Endodermal cell (in vitro differentiated cells): Measurements from ENCODE around the gene FTSJ1. TPM values are rescaled to one million over a fixed set of nuclear protein-coding genes. Genes with fewer than 3 reads are reported as not detected.
"Not testable (repeated sequence)": the region's sequence is repeated elsewhere in the genome, so short reads cannot be mapped to it uniquely, and the experiment has no call there.

Source experiments
- DNase-seq: peaks from one replicate; pipeline ENCODE4 v3.0.0-alpha.2; 2017
- H3K27ac ChIP-seq: 2 replicates; pipeline ENCODE4 v1.5.1; 2013; ENCODE audit warnings: mild to moderate bottlenecking, low read depth, low read length, moderate library complexity
- H3K27me3 ChIP-seq: 2 replicates; pipeline ENCODE4 v1.6.1; 2013; ENCODE audit warnings: mild to moderate bottlenecking, low read length, moderate library complexity; ENCODE audit not compliant: insufficient read depth, control insufficient read depth, poor library complexity, severe bottlenecking
- H3K36me3 ChIP-seq: 2 replicates; pipeline ENCODE4 v1.7.0; 2013; ENCODE audit warnings: mild to moderate bottlenecking, low read length, moderate library complexity; ENCODE audit not compliant: control insufficient read depth, insufficient read depth
- H3K4me1 ChIP-seq: one replicate; pipeline ENCODE4 v1.7.0; 2013; ENCODE audit warnings: low read length; ENCODE audit not compliant: control insufficient read depth, insufficient read depth
- H3K4me3 ChIP-seq: 2 replicates; pipeline ENCODE4 v1.5.1; 2013; ENCODE audit warnings: mild to moderate bottlenecking, low read length, moderate library complexity
- H3K9ac ChIP-seq: 2 replicates; pipeline ENCODE4 v1.6.1; 2013; ENCODE audit warnings: mild to moderate bottlenecking, low read length, moderate library complexity; ENCODE audit not compliant: poor library complexity, severe bottlenecking; ENCODE audit errors: extremely low read depth
- H3K9me3 ChIP-seq: 2 replicates; pipeline ENCODE4 v1.6.1; 2013; ENCODE audit warnings: mild to moderate bottlenecking, low read length, moderate library complexity; ENCODE audit not compliant: control insufficient read depth
- H3K27ac Mint-ChIP-seq: 2 replicates; pipeline ENCODE4 v1.8.0; 2020; ENCODE audit warnings: mixed read lengths
- H3K27me3 Mint-ChIP-seq: 2 replicates; pipeline ENCODE4 v1.8.0; 2021; ENCODE audit warnings: mild to moderate bottlenecking, mixed read lengths; ENCODE audit not compliant: insufficient read depth
- H3K36me3 Mint-ChIP-seq: 2 replicates; pipeline ENCODE4 v1.8.0; 2020; ENCODE audit warnings: low read depth, mixed read lengths
- H3K4me1 Mint-ChIP-seq: 2 replicates; pipeline ENCODE4 v1.8.0; 2020; ENCODE audit warnings: mixed read lengths
- H3K4me3 Mint-ChIP-seq: 2 replicates; pipeline ENCODE4 v1.8.0; 2020; ENCODE audit warnings: mild to moderate bottlenecking, moderate library complexity, mixed read lengths
- H3K9me3 Mint-ChIP-seq: 2 replicates; pipeline ENCODE4 v1.8.0; 2020; ENCODE audit warnings: mild to moderate bottlenecking, mixed read lengths
- WGBS, 2 experiments: methylation state at CpG; one replicate each; pipeline versions ENCODE4 v1.1.5 to v1.1.7; 2013; ENCODE audit warnings: missing lambda C conversion rate in 2 of 2, mixed read lengths in 1 of 2; ENCODE audit not compliant: insufficient coverage in 1 of 2, insufficient read length in 1 of 2; 5-methylcytosine and 5-hydroxymethylcytosine counted together
- total RNA-seq, 2 donors: library from RNA; stranded (reverse); fragmentation: NEBNext Ultra II Directional in 1 of 2; extraction: Animal tissue kit (Norgen Biotek cat#: 25700) in 1 of 2; gene quantifications; 2 replicates in 1 of 2; 3 replicates in 1 of 2; pipeline ENCODE4 v1.2.1, GENCODE V29; 2021
- TF ChIP-seq, protein P1 (sequence below): fragments of 200-600 bp; sonication (generic); conservative IDR thresholded peaks from 2 replicates; pipeline ENCODE4 v1.5.0; 2021; ENCODE audit warnings: antibody characterized with exemption, mild to moderate bottlenecking

FTSJ1 gene
- total RNA-seq, 2 donors from 2014 or later = 47.3 to 54.3 TPM

DNA sequence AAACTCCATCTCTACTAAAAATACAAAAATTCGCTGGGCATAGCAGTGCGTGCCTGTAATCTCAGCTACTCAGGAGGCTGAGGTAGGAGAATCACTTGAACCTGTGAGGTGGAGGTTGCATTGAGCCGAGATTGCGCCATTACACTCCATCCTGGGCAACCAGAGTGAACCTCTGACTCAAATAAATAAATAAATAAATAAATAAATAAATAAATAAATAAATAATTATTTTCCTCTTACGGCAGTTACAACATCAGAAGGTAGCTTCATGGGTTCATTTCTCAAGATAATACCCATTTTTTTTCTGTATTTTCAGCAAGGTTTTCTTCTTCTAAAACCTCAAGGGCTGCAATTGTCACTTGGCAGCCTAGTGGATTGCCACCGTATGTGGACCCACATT, 28.8 kb upstream of the FTSJ1 start:
- H3K4me3 ChIP-seq, H3K27me3 ChIP-seq, H3K27me3 Mint-ChIP-seq, H3K27ac ChIP-seq, H3K36me3 Mint-ChIP-seq, H3K9ac ChIP-seq, H3K4me1 Mint-ChIP-seq, H3K9me3 ChIP-seq, H3K4me3 Mint-ChIP-seq, H3K27ac Mint-ChIP-seq, DNase-seq, H3K4me1 ChIP-seq, H3K36me3 ChIP-seq: not testable (repeated sequence)
- WGBS, 2 experiments = 90 to 100% methylated on average over 1 to 4 of the region's 6 CpGs
- H3K9me3 Mint-ChIP-seq = peaks cover 49% of the 10 kb centered on the region

DNA sequence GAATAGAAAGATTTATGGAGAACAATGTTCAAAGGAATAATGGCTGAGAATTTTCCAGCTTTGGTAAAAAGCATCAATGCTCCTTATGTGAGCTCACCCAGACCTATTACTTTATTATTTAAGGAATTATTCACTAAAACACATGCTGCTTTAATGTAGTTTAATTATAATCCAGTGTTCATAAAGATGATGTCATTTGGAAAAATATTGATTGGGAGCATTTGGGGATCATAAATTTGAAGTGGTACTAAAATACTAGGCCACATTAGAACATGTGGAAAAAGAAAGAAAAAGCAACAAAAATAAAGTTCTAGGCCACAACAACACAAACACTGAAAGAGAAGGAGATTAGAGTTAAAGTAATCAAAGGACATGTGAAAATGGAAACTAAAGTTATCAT, 25.9 kb upstream of the FTSJ1 start:
- H3K4me3 ChIP-seq = no peak overlapping the region
- no peak overlapping the region for H3K9ac ChIP-seq
- H3K27me3 Mint-ChIP-seq = peaks cover 3% of the 10 kb centered on the region
- TF ChIP-seq, protein P1, sequence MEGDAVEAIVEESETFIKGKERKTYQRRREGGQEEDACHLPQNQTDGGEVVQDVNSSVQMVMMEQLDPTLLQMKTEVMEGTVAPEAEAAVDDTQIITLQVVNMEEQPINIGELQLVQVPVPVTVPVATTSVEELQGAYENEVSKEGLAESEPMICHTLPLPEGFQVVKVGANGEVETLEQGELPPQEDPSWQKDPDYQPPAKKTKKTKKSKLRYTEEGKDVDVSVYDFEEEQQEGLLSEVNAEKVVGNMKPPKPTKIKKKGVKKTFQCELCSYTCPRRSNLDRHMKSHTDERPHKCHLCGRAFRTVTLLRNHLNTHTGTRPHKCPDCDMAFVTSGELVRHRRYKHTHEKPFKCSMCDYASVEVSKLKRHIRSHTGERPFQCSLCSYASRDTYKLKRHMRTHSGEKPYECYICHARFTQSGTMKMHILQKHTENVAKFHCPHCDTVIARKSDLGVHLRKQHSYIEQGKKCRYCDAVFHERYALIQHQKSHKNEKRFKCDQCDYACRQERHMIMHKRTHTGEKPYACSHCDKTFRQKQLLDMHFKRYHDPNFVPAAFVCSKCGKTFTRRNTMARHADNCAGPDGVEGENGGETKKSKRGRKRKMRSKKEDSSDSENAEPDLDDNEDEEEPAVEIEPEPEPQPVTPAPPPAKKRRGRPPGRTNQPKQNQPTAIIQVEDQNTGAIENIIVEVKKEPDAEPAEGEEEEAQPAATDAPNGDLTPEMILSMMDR = no peak
- no peaks in the 10 kb centered on the region for H3K4me1 ChIP-seq
- H3K9me3 Mint-ChIP-seq = peaks cover 44% of the 10 kb centered on the region
- no peaks in the 10 kb centered on the region for H3K27me3 ChIP-seq
- H3K27ac Mint-ChIP-seq = no peak overlapping the region
- H3K9me3 ChIP-seq = no peaks in the 10 kb centered on the region
- H3K27ac ChIP-seq = no peak overlapping the region
- H3K4me1 Mint-ChIP-seq = no peaks in the 10 kb centered on the region
- no peaks in the 10 kb centered on the region for H3K36me3 ChIP-seq
- H3K36me3 Mint-ChIP-seq = no peaks in the 10 kb centered on the region
- H3K4me3 Mint-ChIP-seq = no peak overlapping the region
- no peak for DNase-seq

DNA sequence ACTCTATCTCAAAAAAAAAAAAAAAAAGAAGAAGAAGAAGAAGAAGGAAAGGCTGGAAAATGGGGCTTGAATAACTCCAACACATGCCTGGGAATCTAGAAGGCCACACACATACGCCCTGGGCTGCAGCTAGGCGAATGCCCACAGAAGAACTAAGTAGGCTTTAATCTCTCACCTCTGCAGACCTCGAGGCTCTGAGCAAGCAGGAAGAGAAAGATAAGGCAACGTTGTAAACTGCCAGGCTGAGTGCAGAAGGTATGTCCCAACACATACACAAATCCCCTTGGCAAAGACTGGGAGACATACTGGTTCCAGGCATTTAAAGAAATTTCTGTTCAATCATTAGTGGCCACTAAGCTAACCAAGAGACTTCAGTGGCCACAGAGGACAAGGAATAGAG, 24.3 kb upstream of the FTSJ1 start:
- 55% methylated on average over 3 of the region's 4 CpGs; no CpG with 5 or more reads in 1 of the 2 experiments for WGBS, 2 experiments
- no peaks in the 10 kb centered on the region for H3K36me3 ChIP-seq
- peaks cover 1% of the 10 kb centered on the region for H3K36me3 Mint-ChIP-seq
- no peak overlapping the region for H3K9ac ChIP-seq
- H3K4me1 ChIP-seq = no peaks in the 10 kb centered on the region
- peaks cover 2% of the 10 kb centered on the region for H3K27me3 Mint-ChIP-seq
- DNase-seq = no peak
- H3K4me3 Mint-ChIP-seq = no peak overlapping the region
- H3K9me3 Mint-ChIP-seq = peaks cover 45% of the 10 kb centered on the region
- H3K4me3 ChIP-seq = no peak overlapping the region
- H3K27me3 ChIP-seq = no peaks in the 10 kb centered on the region
- TF ChIP-seq, protein P1 = no peak
- no peak overlapping the region for H3K27ac Mint-ChIP-seq
- H3K27ac ChIP-seq = no peak overlapping the region
- H3K4me1 Mint-ChIP-seq = no peaks in the 10 kb centered on the region
- no peaks in the 10 kb centered on the region for H3K9me3 ChIP-seq

DNA sequence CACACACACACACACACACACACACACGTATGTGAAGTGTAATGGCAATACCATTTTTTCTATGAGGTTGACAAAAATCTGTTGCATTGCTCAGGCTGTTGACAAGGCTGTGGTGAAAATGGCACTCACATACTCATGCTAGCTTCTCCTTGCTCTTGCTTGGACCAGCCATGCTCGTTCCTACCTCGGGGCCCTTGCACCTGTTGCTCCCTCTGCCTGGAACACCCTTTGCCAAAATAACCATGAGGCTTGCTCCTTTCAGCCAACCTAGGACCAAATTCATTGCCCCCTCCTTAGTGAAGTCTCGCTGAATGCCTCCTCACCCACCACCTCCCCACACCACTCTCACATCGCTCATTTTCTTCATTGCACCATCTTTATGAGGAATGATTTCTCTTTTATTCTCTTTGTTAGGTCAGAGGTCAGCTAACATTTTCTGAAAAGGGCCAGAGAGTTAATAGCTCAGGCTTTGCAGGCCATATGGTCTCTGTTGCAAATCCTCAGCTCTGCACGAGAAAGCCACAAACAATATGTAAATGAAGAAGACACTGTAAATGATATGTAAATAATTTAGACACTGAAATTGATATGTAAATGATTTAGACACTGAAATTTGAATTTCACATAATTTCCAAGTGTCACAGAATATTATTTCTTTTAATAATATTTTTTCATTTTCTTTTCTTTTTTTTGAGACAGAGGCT, 19.2 kb upstream of the FTSJ1 start:
- Histone ChIP-seq H3K27ac (no peak overlapping the region), H3K4me3 (no peak overlapping the region), H3K9me3 (no peaks in the 10 kb centered on the region), H3K9ac (no peak overlapping the region), H3K27me3 (no peaks in the 10 kb centered on the region), H3K36me3 (peaks cover 20% of the 10 kb centered on the region), H3K4me1 (no peaks in the 10 kb centered on the region)
- H3K9me3 Mint-ChIP-seq = peaks cover 63% of the 10 kb centered on the region
- no peaks in the 10 kb centered on the region for H3K27me3 Mint-ChIP-seq
- H3K27ac Mint-ChIP-seq = no peak overlapping the region
- no peak overlapping the region for H3K4me3 Mint-ChIP-seq
- peaks cover 31% of the 10 kb centered on the region for H3K36me3 Mint-ChIP-seq
- TF ChIP-seq, protein P1 = no peak
- WGBS, 2 experiments = 90 to 99% methylated on average over 2 to 4 of the region's 6 CpGs
- H3K4me1 Mint-ChIP-seq = no peaks in the 10 kb centered on the region
- no peak for DNase-seq
